ENCODE measurements around the gene ARPIN. TPM values are rescaled to one million over a fixed set of nuclear protein-coding genes. Genes with fewer than 3 reads are reported as not detected.
A peak's percentile ranks its signal among the peaks of the same experiment; 100 is the strongest.

Gene ARPIN
- total and polyA plus RNA-seq, 2 experiments from 2014 or later: 0.79 to 2.8 TPM

DNA sequence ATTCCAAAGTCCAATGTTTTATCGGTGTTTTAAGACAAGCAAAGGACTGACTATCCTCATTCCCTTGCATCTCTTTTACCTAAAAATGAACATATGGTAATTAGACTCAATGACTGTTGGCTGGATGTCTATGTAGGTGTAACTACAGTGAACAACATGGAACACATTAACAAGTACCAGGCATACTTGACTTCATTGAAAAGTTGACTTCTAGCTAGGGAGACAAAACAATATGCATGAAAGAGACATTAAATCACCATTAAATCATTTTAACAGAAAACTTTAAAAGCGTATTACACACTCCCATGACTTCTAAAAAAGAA, 63.8 kb downstream of the ARPIN start:
- Histone ChIP-seq H3K4me2 (no peak overlapping the region), H3K27ac (ENCODE audit: low read depth) (no peak overlapping the region), H3K4me1 (ENCODE audit: insufficient read depth) (no peaks in the 10 kb centered on the region), H3K9me2 (ENCODE audit: insufficient read depth) (no peaks in the 10 kb centered on the region), H3F3A (replicated peaks; ENCODE audit: low read depth) (no peaks in the 10 kb centered on the region), H3K4me3 (no peak overlapping the region), H3K79me2 (replicated peaks; ENCODE audit: insufficient read depth) (no peaks in the 10 kb centered on the region), H3K36me3 (ENCODE audit: insufficient read depth) (no peaks in the 10 kb centered on the region; the same call in 1 of the 2 replicates), H3K27me3 (ENCODE audit: insufficient read depth) (no peaks in the 10 kb centered on the region), H2AFZ (no peak overlapping the region), H4K20me1 (replicated peaks; ENCODE audit: insufficient read depth) (no peaks in the 10 kb centered on the region; the same call in 1 of the 2 replicates)
- Mint-ChIP-seq H3K9me3 (peaks cover 7% of the 10 kb centered on the region), H3K27me3 (ENCODE audit: insufficient read depth, low read depth, poor library complexity) (peaks cover 6% of the 10 kb centered on the region), H3K36me3 (ENCODE audit: low read depth) (peaks cover 33% of the 10 kb centered on the region), H3K27ac (peak overlapping the region; percentile 9; the same call in 1 of the 2 replicates), H3K4me1 (no peaks in the 10 kb centered on the region), H3K4me3 (no peak overlapping the region)
- TF ChIP-seq, protein P1, sequence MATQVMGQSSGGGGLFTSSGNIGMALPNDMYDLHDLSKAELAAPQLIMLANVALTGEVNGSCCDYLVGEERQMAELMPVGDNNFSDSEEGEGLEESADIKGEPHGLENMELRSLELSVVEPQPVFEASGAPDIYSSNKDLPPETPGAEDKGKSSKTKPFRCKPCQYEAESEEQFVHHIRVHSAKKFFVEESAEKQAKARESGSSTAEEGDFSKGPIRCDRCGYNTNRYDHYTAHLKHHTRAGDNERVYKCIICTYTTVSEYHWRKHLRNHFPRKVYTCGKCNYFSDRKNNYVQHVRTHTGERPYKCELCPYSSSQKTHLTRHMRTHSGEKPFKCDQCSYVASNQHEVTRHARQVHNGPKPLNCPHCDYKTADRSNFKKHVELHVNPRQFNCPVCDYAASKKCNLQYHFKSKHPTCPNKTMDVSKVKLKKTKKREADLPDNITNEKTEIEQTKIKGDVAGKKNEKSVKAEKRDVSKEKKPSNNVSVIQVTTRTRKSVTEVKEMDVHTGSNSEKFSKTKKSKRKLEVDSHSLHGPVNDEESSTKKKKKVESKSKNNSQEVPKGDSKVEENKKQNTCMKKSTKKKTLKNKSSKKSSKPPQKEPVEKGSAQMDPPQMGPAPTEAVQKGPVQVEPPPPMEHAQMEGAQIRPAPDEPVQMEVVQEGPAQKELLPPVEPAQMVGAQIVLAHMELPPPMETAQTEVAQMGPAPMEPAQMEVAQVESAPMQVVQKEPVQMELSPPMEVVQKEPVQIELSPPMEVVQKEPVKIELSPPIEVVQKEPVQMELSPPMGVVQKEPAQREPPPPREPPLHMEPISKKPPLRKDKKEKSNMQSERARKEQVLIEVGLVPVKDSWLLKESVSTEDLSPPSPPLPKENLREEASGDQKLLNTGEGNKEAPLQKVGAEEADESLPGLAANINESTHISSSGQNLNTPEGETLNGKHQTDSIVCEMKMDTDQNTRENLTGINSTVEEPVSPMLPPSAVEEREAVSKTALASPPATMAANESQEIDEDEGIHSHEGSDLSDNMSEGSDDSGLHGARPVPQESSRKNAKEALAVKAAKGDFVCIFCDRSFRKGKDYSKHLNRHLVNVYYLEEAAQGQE (IDR thresholded peaks at IDR 0.05; ENCODE audit: unreplicated experiment): no peak
- no peak for TF ChIP-seq EZH2phosphoT487 (IDR thresholded peaks at IDR 0.05; ENCODE audit: unreplicated experiment)
- TF ChIP-seq STAT1 (IDR thresholded peaks at IDR 0.05; ENCODE audit: unreplicated experiment): no peak
- no peak for DNase-seq (ENCODE audit: low spot score)
- no peak for ATAC-seq

DNA sequence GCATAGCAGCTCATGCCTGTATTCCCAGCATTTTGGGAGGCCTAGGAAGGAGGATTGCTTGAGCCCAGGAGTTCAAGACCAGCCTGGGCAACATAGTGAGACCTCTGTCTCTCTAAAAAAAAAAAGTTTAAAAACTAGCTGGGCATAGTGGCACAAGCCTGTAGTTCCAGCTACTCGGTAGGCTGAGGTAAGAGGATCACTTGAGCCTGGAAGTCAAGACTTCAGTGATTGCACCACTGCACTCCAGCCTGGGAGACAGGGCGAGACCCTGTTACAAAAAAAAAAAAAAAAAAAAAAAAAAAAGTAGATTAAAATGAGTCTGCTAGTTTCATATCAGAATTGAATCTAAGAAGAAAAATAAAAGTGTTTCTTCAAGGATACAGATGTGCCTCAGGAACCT, 65.7 kb downstream of the ARPIN start:
- ATAC-seq (no peak), DNase-seq (ENCODE audit: low spot score) (no peak)
- Histone ChIP-seq H3K27me3 (ENCODE audit: insufficient read depth) (no peaks in the 10 kb centered on the region), H2AFZ (no peak overlapping the region), H4K20me1 (replicated peaks; ENCODE audit: insufficient read depth) (no peaks in the 10 kb centered on the region; the same call in 1 of the 2 replicates), H3K79me2 (replicated peaks; ENCODE audit: insufficient read depth) (no peaks in the 10 kb centered on the region), H3K4me2 (no peak overlapping the region), H3F3A (replicated peaks; ENCODE audit: low read depth) (no peaks in the 10 kb centered on the region), H3K9me2 (ENCODE audit: insufficient read depth) (no peaks in the 10 kb centered on the region), H3K4me3 (no peak overlapping the region), H3K36me3 (ENCODE audit: insufficient read depth) (no peaks in the 10 kb centered on the region), H3K27ac (ENCODE audit: low read depth) (no peak overlapping the region), H3K4me1 (ENCODE audit: insufficient read depth) (no peaks in the 10 kb centered on the region)
- no peak overlapping the region for H3K27ac Mint-ChIP-seq
- H3K4me1 Mint-ChIP-seq: no peaks in the 10 kb centered on the region
- H3K9me3 Mint-ChIP-seq: no peaks in the 10 kb centered on the region
- H3K4me3 Mint-ChIP-seq: no peak overlapping the region
- peaks cover 3% of the 10 kb centered on the region for H3K27me3 Mint-ChIP-seq (ENCODE audit: insufficient read depth, low read depth, poor library complexity)
- TF ChIP-seq STAT1 (IDR thresholded peaks at IDR 0.05; ENCODE audit: unreplicated experiment): no peak
- peaks cover 19% of the 10 kb centered on the region; the same call in 2 of the 3 replicates for H3K36me3 Mint-ChIP-seq (ENCODE audit: low read depth)

DNA sequence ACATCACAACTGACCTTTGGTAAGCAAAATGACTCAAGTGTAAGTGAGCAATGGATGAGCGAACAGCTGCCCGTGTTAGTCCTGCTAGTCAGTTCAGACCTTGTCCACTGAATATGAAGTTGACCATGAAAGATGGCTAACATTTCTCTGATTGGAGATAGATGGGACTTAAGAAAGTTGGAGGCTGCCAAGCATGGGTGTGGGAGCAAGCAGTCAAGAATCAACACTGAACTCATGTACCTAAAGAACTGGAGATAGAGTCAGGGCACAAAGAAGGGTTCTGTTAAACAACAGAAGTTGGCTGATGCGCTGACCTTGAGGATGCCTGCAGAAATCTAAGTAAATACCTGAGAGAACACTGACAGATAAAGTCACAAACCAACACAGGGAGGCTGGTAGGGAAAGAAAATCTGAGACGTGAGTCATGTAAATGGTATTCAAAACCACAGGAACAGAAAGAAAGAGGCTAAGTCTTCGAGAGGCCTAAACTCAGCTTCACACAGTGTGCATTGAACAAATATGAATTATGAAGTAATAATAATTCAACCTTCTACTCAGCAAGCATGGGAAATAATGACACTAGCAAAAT, 67.4 kb downstream of the ARPIN start:
- Histone ChIP-seq H3F3A (replicated peaks; ENCODE audit: low read depth) (no peaks in the 10 kb centered on the region), H3K9me2 (ENCODE audit: insufficient read depth) (no peaks in the 10 kb centered on the region), H3K27ac (ENCODE audit: low read depth) (no peak overlapping the region), H3K4me2 (no peak overlapping the region), H4K20me1 (replicated peaks; ENCODE audit: insufficient read depth) (no peaks in the 10 kb centered on the region; the same call in 1 of the 2 replicates), H3K4me1 (ENCODE audit: insufficient read depth) (no peaks in the 10 kb centered on the region), H3K27me3 (ENCODE audit: insufficient read depth) (no peaks in the 10 kb centered on the region), H3K79me2 (replicated peaks; ENCODE audit: insufficient read depth) (no peaks in the 10 kb centered on the region), H2AFZ (no peak overlapping the region), H3K4me3 (no peak overlapping the region), H3K36me3 (ENCODE audit: insufficient read depth) (0 out of 2 replicates have a peak, but pooled peaks cover 3% of the 10 kb centered on the region)
- Mint-ChIP-seq H3K36me3 (ENCODE audit: low read depth) (peaks cover 13% of the 10 kb centered on the region; the same call in 2 of the 3 replicates), H3K27me3 (ENCODE audit: insufficient read depth, low read depth, poor library complexity) (peaks cover 3% of the 10 kb centered on the region), H3K27ac (no peak overlapping the region), H3K9me3 (no peaks in the 10 kb centered on the region), H3K4me1 (no peaks in the 10 kb centered on the region), H3K4me3 (no peak overlapping the region)
- ATAC-seq (no peak), DNase-seq (ENCODE audit: low spot score) (no peak)
- no peak for TF ChIP-seq CTCF (conservative IDR thresholded peaks at IDR 0.05; ENCODE audit: low read depth in 2 of 2)
- TF ChIP-seq ZNF331 (CRISPR knock-in tag; IDR thresholded peaks at IDR 0.05; ENCODE audit: low read depth): no peak
- TF ChIP-seq, protein P1 (IDR thresholded peaks at IDR 0.05; ENCODE audit: unreplicated experiment): no peak
